ENCODE measurements around the gene RBM4B. TPM values are rescaled to one million over a fixed set of nuclear protein-coding genes. Genes with fewer than 3 reads are reported as not detected.

RBM4B gene
- total RNA-seq, 1 donor: 19.2 TPM

GRCh38 chr11:66701432-66702240, 23.9 kb upstream of the RBM4B start:
- H4K20me1 ChIP-seq (ENCODE audit: insufficient read depth, low read length): no peaks in the 10 kb centered on the region
- no peaks in the 10 kb centered on the region for H3K36me3 ChIP-seq (ENCODE audit: insufficient read depth, low read length)
- H3K4me1 ChIP-seq (ENCODE audit: insufficient read depth, low read length): no peaks in the 10 kb centered on the region
- H3K4me2 ChIP-seq (ENCODE audit: insufficient read depth, low read length): no peak overlapping the region
- H3K79me2 ChIP-seq (ENCODE audit: insufficient read depth, low read length): no peaks in the 10 kb centered on the region
- H3K4me3 ChIP-seq (ENCODE audit: insufficient read depth, low read length): no peak overlapping the region
- H3K27me3 ChIP-seq (ENCODE audit: insufficient read depth, low read length): no peaks in the 10 kb centered on the region
- DNase-seq (ENCODE audit: insufficient read length, low spot score, missing footprints): peak; percentile 70
- H3K9me3 ChIP-seq (ENCODE audit: low read depth, low read length): peaks cover 4% of the 10 kb centered on the region
- H3K27ac ChIP-seq (ENCODE audit: low read depth, low read length): no peak overlapping the region
- TF ChIP-seq CTCF (IDR thresholded peaks at IDR 0.05; ENCODE audit: extremely low read depth, low read depth, low read length): no peak
- H2AFZ ChIP-seq (ENCODE audit: low read length): no peak overlapping the region

GRCh38 chr11:66700742-66701141, 23.1 kb upstream of the RBM4B start:
- Histone ChIP-seq H3K79me2 (ENCODE audit: insufficient read depth, low read length) (no peaks in the 10 kb centered on the region), H3K4me2 (ENCODE audit: insufficient read depth, low read length) (no peak overlapping the region), H3K4me3 (ENCODE audit: insufficient read depth, low read length) (no peak overlapping the region), H3K9me3 (ENCODE audit: low read depth, low read length) (peaks cover 4% of the 10 kb centered on the region), H3K4me1 (ENCODE audit: insufficient read depth, low read length) (no peaks in the 10 kb centered on the region), H2AFZ (ENCODE audit: low read length) (no peak overlapping the region), H3K27me3 (ENCODE audit: insufficient read depth, low read length) (no peaks in the 10 kb centered on the region), H3K36me3 (ENCODE audit: insufficient read depth, low read length) (no peaks in the 10 kb centered on the region), H3K27ac (ENCODE audit: low read depth, low read length) (no peak overlapping the region), H4K20me1 (ENCODE audit: insufficient read depth, low read length) (no peaks in the 10 kb centered on the region)
- DNase-seq (ENCODE audit: insufficient read length, low spot score, missing footprints): peak; percentile 71
- no peak for TF ChIP-seq CTCF (IDR thresholded peaks at IDR 0.05; ENCODE audit: extremely low read depth, low read depth, low read length)

GRCh38 chr11:66700337-66700736, 22.6 kb upstream of the RBM4B start:
- Histone ChIP-seq H3K27ac (ENCODE audit: low read depth, low read length) (no peak overlapping the region), H3K9me3 (ENCODE audit: low read depth, low read length) (peaks cover 4% of the 10 kb centered on the region), H4K20me1 (ENCODE audit: insufficient read depth, low read length) (no peaks in the 10 kb centered on the region), H3K4me1 (ENCODE audit: insufficient read depth, low read length) (no peaks in the 10 kb centered on the region), H3K36me3 (ENCODE audit: insufficient read depth, low read length) (no peaks in the 10 kb centered on the region), H3K27me3 (ENCODE audit: insufficient read depth, low read length) (no peaks in the 10 kb centered on the region), H3K4me3 (ENCODE audit: insufficient read depth, low read length) (no peak overlapping the region), H2AFZ (ENCODE audit: low read length) (no peak overlapping the region), H3K79me2 (ENCODE audit: insufficient read depth, low read length) (no peaks in the 10 kb centered on the region), H3K4me2 (ENCODE audit: insufficient read depth, low read length) (no peak overlapping the region)
- no peak for DNase-seq (ENCODE audit: insufficient read length, low spot score, missing footprints)
- TF ChIP-seq CTCF (IDR thresholded peaks at IDR 0.05; ENCODE audit: extremely low read depth, low read depth, low read length): no peak

- H3K4me3 ChIP-seq (ENCODE audit: insufficient read depth, low read length): no peak overlapping the region
- no peaks in the 10 kb centered on the region for H4K20me1 ChIP-seq (ENCODE audit: insufficient read depth, low read length)
- no peaks in the 10 kb centered on the region for H3K79me2 ChIP-seq (ENCODE audit: insufficient read depth, low read length)
- no peak for TF ChIP-seq CTCF (IDR thresholded peaks at IDR 0.05; ENCODE audit: extremely low read depth, low read depth, low read length)
- peaks cover 4% of the 10 kb centered on the region for H3K9me3 ChIP-seq (ENCODE audit: low read depth, low read length)
- DNase-seq (ENCODE audit: insufficient read length, low spot score, missing footprints): peak; percentile 70
- no peak overlapping the region for H3K27ac ChIP-seq (ENCODE audit: low read depth, low read length)
- H3K4me2 ChIP-seq (ENCODE audit: insufficient read depth, low read length): no peak overlapping the region
- H3K36me3 ChIP-seq (ENCODE audit: insufficient read depth, low read length): no peaks in the 10 kb centered on the region
- H3K27me3 ChIP-seq (ENCODE audit: insufficient read depth, low read length): no peaks in the 10 kb centered on the region
- no peak overlapping the region for H2AFZ ChIP-seq (ENCODE audit: low read length)
- H3K4me1 ChIP-seq (ENCODE audit: insufficient read depth, low read length): no peaks in the 10 kb centered on the region
These were observed 20.8 kb upstream of the RBM4B start for GRCh38 chr11:66698491-66698890.

Data from osteoblast (primary cell).